SIG-M5 (cell line): ENCODE data around the gene LFNG.

ENCODE experiments used
- DNase-seq: peaks from one replicate; lab custom pipeline; 2025; lab: John Stamatoyannopoulos, UW

LFNG gene

DNA sequence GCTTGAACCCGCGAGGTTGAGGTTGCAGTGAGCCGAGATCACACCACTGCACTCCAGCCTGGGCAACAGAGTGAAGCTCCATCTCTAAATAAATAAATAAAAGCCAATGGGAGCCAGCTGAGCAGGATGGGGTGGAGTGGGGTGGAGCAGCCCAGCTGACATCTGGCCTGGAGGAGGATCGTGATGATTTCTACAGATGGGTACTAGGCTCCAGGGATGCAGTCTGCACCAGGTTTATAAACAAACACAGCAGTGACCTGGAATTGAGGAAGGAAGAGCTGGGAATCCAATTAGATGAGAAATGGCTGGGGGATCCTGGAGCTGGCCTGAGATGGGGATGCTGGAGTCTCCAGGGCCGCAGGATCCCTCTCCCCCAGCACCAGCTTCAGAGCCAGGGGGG, 36.1 kb upstream of the LFNG start:
- DNase-seq: no peak

DNA sequence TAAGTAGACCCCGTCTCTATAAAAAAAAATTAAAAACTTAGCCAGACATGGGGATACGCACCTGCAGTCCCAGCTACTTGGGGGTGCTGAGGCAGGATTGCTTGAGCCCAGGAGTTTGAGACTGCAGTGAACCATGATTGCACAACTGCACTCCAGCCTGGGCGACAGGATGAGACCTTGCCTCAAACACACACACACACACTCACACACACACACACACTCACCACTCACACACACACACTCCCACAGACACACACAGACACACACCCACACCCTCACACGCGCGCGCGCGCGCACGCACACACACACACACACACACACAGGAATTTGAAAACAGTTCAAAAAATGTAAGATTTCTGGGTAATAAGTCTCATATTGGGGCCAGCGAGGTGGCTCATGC, 34.7 kb upstream of the LFNG start:
- DNase-seq: no peak

DNA sequence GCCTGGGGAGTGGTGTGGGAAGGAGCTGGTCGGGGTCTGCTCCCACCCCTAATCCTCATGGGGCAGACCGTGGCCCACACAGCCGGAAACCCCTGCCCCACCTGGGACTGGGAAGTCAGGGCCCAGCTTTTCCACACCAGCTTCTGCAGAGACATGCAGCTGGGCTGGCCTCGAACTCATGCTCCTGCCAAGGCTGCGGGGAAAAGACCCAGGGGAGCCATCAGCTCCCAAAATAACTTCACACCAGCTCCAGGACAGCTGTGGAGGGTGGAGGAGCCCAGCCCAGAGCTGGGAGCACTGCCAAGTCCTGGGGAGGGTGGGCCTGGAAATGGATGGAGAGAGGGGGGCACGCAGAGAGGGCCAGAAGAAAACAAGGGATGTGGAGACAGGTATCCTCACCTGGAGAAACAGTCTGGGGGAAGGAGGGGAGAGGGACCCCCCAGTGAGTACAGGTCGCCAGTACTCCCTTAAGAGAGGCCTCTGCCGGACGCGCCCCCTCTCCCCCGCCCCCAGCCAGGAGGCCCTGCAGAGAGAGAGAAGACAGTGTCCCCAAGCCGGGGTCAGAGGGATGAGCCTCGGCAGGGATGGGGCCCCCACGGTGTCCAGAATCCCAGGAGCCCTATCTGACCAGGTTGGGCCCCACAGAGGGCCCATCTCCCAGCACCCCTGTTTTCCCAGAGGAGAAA, 31.8 kb upstream of the LFNG start:
- no peak for DNase-seq

DNA sequence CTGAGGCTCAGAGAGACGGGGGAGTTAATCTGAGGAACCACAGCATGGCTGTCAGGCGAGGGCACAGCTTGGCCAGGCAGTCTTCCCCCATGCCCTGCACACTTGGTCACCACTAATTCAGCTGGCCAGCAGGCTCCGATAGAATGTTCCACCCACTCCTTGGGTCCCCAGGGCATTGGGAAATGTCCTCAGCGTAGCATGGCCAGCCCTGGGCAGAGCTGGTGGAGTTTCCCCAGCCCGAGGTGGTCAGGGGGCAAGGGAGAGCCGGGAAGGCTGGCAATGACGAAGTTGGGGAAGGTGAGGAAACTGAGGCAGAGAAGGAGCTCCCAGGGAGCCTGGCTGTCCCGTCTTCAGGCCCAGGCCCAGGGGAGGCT, 31.3 kb upstream of the LFNG start:
- no peak for DNase-seq

DNA sequence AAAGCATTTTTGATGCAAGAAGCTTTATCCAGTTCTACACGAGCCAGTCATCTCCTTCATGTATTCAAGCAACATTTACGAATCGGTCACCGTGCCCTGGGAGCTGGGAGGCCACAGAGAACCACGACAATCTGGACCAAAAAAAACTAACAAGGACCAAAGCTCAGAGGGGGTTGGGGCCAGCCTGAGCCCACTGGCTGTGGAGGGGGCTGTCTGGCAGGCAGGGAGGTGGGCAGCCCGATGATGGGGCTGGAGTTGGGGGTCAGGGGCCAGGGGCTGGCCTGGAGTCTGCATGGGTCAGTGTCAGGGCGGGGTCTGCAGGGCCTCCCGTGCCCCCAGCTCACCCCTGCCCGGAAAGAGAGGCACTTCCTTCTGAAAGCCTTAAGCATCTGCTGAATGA, 30.9 kb upstream of the LFNG start:
- no peak for DNase-seq

DNA sequence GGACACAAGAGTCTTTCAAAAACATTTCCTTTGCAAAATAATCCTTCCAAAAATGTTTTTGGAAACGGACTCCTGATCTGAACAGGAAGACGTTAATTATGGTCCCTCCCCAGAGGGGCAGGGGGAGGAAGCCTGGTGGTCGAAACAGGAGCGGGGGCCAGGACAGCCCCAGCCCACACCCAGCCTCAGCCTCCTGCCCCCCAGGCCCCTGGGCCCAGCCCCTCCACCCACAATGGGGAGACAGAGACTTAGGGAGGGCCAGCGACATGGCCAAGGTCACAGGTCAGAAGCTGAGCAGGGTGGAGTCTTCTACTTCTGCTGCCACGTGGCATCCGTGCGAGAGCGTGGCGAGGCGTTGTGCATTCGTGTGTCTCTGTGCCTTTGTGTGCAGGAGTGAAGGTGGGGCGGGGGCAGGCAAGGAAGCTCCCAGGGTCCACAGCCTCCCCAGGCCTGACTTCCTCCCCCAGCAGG, 29.4 kb upstream of the LFNG start:
- no peak for DNase-seq

DNA sequence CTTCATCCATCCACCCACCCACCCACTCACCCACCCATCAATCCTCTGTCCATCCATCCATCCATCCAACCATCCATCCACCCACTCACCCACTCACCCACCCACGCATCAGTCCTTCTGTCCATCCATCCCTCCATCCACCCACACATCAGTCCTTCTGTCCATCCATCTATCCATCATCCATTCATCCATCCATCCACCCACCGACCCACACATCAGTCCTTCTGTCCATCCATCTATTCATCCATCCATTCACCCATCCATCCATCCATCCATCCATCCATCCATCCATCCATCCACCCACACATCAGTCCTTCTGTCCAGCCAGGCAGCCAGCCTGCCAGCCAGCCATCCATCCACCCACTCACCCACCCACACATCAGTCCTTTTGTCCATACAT, 27.5 kb upstream of the LFNG start:
- no peak for DNase-seq

DNA sequence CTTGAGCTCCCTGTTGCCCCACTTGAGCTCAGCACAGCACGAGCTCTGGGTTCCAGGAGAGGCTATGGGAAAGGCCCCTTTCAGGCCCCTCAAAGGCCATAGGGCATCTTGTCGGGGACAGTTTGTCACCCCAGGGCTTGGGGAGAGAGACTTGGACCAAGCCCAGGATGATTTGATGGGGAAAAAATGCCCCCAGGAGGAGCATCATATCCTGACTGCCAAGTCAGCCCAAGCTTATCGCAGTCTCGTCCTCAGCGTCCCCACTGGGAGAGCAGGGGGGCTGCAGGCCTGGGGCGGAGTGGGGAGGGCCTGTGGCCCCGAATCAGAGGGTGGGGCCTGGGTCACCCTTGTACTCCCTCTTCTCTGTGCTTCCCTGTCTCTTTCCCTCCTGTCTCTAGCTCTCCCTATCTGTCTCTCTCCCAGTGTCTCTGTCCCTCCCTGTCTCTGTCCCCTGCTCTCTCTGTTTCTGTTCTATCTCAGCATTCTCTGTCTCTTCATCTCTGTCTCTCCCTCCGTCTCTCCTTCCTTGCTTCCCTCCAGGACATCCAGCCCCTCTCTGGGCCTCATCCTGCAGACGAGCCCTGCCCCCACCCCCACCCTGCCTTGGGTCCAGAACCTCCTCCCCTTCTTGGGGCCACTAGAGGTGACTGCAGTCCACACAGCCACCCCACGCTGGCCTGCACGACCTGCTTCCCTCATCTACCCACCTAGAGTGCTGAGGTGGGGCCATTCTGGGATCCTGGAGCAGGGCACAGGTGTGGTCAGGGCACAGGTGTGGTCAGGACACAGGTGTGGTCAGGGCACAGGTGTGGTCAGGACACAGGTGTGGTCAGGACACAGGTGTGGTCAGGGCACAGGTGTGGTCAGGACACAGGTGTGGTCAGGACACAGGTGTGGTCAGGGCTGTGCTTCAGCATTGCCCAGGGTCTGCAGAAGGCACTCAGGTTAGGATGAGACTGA, 26.1 kb upstream of the LFNG start:
- no peak for DNase-seq

DNA sequence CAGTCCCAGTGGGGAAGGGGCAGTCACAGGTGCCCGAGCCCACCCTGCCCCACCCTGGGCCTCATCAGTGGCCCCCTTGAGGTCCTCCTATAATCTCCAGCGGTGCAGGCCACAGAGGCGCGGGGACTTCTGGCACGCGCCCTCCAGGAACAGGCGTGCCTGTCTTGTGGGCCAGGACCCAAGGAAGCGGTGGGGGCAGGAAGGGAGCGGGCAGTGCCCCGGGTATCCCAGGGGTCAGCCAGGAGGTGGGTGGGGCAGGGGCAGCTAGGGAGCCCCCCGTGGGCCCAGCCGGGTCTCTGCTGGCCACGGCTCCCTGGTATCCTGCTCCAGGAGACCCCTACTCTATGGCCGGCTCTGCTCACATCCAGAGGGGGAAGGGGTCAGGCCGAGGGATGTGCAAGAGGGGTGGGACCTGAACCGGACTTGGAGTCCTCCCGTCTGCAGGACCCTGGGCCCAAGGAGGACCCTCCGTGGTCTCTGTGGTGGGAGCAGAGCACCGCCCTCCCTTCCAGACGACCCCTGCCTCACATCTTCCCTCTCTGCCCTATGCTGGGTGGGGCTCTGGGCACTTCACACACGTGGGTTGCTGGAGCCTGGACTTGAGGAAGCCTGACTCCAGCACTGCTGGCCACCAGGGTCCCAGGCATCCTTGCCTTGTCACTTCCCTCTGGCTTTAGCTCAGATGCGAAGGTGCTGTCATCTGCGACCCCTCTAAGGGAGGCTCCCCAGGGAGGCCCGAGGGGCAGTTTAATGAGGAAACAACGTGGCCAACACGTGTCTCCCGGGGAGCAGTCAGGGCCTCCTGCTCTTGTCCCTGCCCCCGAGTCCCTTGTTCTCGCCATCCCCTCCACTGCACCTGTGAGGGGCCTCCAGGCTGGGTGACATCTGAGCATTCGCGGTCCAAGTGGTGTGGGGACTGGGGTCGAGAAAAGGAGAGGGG, 25.1 kb upstream of the LFNG start:
- DNase-seq: no peak

DNA sequence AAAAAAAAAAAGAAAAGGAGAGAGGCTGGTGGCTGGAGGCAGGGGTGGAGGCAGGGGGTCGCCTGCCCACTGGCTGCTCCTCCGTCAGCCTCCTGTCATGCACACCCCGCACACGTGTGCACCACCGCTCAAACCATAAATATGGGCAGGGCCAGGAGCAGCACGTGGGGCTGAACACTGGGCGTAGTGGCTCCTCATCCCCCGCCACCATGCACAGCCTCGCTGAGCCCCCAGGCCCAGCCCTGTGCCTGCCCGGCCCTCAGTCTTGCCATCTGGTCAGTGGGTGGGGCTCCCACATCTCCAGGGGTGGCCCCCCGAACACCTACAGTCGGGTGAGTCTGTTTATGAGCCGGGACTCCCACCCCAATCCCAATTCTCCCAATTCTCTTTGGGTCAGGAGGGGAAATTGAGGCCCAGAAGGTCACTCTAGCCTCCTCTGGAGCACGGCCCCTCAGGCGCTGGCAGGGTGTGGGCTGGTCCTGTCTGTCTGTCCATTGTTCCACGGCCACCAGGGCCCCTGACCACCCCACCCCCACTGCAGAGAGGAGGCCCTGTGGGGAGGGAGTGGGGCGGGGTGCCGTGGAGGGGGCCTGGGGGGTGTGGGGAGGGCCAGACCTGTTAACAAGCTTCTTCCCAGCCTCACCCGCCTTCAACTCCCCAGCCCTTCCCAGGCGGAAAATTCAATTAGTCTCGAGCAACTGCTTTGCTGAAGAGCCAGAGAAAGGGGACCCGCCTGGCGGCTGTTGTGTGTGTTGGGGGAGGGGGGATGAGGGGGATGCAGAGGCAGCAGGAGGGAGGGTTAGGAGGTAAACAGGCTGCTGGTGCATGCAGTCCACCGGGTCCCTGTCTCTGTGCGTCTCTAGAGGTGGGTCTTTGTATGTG, 23.9 kb upstream of the LFNG start:
- no peak for DNase-seq

DNA sequence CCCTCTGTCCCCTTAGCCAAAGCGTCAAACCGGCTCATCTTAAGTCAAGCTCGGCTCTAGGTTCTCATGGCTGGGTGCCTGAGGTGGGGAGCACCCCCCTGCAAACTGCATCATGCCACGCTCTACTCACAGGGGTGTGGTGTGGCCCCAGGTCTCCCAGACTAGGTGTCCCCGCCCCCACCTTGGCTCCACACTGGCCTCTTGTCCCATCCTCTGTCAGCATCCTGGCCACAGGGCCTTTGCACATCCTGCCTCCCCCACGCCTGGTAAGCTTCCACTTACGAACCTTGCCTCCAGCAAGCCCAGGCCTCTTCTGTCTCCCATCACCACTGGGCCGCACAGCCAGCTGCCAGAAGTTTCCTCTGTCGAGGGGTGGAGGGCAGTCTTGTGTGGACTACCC, 23.2 kb upstream of the LFNG start:
- DNase-seq: no peak

DNA sequence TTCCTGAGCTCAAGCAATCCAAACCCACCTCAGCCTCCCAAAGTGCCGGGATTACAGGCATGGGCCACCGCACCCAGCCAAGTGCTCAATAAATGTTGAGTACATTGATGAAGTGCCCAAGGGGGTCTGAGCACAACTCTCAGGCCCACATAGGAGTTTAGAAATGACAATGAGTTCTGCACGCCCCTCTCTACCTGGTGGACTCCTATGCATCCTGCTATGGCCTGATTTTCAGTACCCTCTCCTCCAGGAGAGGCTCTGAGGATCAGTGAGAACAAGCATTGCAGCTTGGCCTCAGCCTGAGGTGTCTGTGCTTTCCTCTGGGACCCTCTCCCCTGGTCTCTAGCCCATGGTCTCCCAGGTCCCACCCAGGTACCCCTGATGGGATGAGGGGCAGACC, 22.5 kb upstream of the LFNG start:
- DNase-seq: no peak

DNA sequence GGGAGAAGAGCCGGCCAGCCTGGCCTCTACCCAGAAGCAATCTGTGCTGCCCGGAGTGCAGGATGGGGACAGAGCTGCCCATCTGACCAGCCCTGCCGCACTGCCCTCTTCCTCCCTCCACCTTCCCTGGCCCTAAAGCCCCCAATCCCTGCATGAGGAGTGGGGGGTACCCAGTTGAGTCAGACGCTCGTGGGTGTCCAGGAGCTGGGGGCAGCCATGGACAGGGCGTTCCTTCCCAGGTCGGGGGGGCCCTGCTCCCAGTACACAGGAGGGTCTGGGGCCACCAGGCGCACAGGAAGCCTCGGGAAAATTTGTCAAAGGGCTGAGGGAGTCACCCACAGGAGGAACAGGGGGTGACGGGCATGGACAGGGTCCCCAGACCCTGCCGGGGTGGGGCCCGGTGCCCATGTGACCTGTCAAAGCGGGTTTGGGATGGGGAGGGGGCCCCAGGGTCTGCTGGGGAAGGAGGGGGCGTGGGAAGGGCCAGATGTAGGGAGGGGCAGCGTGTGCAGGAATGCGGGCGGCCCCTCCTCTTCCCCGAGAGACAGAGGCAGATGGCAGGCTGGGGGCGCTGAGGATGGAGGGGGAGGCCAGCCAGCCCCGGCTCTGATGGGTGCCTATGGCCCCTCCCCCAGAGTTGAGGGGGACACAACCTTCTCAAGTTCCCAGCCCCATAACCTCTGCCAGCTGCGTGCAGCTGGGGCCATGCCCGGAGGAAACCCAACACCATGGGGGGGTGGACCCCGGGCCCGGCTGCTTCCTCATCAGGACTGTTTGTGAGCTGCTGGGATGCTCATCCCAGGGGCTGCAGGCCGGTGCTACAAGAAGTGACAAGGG, 21.9 kb upstream of the LFNG start:
- DNase-seq: no peak

DNA sequence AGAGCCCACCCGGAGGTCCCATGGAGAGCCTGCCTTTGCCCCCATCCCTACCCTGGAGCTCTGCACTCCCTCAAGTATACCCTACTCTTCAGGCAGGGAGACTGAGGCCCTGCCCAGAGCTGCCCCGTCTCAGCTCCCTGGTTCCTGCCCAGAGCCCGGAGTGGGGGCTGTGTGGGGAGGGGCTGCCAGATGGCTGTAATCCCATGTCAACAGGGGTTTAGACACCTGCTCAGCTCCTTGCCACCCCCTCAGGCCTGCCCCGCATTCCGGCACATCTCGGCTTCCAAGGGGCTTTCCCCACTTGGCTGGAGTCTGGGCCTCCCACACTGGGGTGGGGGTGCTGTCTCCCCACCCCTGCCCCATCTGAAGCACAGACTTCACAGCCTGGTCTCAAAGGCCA, 20.9 kb upstream of the LFNG start:
- no peak for DNase-seq

DNA sequence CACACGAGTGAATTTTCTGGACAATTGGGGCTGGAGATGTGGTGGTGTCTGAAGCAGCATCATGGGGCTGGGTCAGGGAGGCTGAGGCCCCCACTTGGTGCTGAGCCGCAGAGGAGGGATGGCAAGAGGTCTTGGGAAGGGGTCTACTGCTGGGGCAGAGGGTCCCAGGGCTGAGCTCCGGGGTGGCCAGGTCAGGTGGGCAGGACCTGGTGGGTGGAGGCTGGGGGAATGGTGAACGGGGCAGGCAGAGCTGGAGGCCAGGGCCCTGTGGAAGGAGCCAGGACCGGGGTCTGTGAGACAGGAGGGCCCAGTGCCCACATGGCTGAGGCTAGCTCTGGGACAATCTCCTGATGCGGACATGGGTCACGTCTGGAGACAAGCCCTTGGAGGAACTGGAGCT, 20.4 kb upstream of the LFNG start:
- no peak for DNase-seq

DNA sequence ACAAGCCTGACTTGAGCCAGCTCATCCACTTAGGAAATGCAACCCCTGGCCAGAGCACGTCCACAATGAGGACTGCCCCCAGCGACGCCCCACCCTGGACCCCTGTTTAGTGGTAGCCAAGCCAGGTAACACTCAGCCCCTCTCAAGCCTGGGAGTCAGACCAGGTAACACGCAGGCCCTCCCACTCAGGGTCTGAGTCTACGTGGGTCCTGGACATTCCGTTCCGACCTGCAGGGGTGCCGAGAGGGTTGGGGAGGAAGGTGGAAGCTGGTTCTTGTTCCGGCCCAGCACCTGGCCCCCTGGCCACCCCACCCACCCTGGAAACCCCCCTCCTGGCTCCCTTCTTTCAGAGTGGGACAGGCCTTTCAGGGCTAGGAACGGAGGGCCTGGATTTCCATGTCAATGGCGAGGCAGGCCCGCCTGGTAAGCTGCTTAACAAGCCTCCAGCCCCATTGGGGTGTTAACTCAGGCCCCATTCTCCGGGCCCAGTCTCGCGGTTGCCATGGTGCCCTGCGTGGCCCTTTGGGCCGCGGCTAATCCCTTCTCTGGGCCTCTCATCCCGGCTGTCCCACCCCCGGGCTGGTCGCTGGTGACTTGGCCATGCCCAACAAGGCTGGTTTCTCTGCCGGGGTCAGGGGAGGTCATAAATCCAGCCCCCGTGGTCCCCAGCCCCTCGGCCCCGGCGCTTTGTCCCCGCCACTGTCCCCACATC, 19.7 kb upstream of the LFNG start:
- no peak for DNase-seq

DNA sequence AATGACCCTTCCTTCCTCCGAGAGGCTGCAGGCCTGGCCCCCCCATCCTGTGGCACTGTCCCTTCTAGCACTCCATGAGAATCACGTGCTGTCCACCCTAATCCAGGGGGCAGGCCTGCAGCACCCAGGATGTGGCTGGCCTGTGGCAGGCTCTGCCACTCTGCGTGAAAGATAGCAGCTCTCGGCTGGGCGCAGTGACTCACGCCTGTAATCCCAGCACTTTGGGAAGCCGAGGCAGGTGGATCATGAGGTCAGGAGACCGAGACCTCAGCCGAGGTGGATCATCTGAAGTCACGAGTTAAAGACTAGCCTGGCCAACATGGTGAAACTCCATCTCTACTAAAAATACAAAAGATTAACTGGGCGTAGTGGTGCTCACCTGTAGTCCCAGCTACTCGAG, 18.9 kb upstream of the LFNG start:
- DNase-seq: no peak

DNA sequence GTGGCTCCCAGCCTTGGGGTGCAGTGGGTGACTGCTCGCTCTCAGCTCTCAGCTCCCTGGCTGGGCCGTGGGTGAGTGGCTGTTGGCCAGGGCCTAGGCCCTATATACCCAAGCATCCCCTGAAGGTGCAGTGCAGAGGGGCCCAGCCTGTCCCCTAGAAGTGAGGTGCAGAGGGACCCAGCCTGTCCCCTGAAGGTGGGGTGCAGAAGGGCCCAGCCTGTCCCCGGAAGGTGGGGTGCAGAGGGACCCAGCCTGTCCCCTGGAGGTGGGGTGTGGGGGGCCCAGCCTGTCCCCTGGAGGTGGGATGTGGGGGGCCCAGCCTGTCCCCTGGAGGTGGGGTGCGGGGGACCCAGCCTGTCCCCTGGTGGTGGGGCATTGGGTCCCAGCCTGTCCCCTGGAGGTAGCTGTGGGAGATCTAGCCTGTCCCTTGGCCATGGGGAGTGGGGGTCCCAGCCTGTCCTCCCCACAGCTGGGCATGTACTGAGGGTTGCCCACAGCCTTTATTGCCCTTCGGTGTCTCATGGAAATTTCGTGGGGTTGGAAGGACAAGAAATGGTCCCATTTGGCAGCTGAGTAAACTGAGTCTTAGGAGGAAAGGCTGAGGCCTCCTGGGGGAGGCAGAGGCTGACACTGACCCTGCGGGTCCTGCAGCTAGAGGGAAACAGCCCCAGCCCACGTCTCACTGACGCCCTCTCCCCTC, 17.5 kb upstream of the LFNG start:
- no peak for DNase-seq

DNA sequence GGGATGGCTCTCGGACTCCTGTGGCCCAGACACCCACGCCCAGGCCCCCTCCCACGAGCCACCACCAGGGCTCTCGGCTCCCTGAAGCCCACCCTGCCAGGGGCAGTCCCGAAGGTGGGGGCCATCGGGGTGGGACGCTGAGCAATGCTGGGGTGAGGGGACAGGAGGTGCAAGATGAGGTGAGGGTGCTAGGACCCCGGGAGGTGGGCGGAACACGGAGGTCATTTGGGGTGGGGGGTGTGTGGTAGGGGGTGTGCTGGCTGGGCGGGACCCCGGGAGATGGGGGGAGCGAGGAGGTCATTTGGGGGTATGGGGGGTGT, 17.0 kb upstream of the LFNG start:
- DNase-seq: no peak
